HuH-7.5 (cell line): ENCODE measurements around the gene THRB.

ENCODE experiments used
- DNase-seq: peaks from one replicate; pipeline ENCODE4 v3.0.0; 2011; ENCODE audit warnings: low spot score

THRB gene

DNA sequence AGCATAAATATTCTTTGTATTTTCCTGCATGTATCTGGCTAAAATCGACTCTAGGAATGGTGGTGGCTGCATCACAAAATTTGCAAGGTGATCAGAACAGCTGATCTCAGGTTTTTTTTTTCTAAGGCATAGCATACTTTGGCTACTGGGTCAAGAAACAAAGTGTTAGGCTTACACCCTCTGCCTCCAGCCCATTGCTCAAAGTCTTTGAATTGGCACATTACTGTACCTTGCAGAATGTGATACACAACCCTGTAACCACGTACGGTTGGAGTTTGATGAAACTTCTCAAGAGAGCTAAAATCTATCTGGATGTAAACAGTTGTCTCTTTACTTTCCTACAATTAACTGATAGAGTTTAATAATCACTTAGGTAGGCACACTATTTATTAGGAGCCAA is 188.1 kb downstream of the THRB start:
- DNase-seq = no peak

DNA sequence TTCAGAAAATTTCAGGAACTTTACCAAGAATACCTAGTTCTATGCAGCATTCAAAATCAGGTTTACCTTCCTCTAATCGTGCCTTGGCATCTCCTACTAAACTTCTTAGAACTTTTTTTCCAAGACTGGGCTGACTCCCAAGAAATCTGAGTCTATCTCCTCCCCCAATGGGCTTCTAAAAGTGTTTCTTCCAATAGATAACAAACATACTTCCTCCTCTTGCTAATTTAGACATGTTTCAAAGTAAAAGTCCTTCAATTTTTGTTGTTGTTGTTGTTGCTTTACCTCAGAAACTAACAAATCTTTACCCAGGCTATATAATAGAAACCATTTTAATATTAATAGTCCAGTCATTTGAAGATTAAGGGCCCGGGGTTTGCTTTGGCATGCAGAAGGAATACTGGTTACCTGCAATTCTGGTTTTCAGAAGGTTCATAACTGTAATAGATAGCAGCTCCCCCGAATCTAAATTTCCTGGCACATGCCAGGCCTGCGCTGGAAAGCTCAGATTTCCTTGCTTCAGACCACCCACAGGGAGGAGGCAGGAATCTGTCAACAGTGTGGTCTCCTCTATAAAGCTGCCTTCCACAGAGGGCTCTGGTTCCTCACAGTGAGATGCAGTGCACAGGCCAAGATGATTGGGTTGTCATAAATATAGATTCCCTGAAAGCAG is 188.7 kb downstream of the THRB start:
- DNase-seq = no peak

DNA sequence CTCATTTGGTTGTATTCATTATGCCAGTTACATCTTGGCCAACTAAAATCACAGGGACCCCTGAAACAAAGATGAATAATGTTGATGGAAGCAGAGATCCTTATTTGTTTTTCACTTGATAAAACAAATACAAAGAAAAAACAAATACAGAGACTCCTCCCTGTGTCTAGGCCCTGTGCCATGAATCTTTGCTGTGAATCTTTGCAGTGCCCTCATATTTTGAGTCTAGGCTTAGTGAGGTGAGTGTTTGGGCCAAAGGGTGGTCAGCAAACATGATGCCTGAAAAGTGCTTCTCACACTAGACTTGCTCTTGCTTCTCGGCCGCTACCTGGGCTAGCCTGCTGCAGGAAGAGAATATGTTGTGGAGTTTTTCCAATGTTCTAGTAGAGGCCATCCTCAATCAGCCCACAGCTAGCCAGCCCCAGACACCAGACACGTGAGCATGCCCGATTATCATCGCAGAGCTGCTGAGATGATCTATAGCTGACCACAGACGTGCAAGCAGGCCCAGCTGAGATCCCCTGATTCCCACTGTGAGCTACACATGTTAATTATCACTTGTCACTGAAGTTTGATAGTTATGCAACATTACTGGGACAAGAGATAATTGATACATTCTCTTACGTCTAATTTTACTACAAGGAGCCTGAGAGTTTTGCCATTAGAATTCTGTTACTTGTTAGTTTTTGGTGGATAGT is 191.4 kb downstream of the THRB start:
- no peak for DNase-seq

DNA sequence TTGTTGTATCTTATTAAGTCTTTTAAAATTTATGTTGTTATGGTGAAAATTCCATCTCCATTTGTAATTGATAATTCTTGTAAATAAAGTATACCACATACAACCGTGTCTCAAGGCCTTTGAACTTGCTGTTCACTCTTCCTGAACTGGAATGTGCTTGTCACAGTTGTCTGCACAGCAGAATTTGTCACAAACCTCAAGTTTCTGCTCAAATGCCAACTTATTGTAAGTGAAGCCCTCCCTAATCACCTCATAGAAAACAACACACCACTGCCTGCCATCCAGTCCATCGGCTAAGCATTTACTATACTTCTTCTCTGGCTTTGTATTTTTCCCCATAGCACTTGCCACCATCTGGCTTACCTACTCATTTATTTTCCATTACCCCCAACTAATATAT is 192.3 kb downstream of the THRB start:
- DNase-seq = no peak

DNA sequence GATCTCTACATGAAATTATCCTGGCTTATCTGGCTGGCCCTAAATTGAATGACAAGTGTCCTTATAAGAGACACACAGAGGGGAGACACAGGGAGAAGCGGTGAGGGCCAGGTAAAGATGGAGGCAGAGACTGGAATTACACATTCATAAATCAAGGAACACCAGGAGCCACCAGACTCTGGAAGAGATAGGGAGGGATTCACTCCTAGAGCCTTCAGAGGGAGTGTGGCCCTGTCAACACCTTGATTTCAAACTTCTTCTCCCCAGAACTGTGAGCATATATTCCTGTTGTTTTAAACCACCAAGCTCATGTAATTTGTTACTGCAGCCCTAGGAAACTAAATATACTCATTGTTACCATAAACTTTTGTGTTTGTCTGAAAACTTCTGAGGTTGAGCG is 193.7 kb downstream of the THRB start:
- no peak for DNase-seq

DNA sequence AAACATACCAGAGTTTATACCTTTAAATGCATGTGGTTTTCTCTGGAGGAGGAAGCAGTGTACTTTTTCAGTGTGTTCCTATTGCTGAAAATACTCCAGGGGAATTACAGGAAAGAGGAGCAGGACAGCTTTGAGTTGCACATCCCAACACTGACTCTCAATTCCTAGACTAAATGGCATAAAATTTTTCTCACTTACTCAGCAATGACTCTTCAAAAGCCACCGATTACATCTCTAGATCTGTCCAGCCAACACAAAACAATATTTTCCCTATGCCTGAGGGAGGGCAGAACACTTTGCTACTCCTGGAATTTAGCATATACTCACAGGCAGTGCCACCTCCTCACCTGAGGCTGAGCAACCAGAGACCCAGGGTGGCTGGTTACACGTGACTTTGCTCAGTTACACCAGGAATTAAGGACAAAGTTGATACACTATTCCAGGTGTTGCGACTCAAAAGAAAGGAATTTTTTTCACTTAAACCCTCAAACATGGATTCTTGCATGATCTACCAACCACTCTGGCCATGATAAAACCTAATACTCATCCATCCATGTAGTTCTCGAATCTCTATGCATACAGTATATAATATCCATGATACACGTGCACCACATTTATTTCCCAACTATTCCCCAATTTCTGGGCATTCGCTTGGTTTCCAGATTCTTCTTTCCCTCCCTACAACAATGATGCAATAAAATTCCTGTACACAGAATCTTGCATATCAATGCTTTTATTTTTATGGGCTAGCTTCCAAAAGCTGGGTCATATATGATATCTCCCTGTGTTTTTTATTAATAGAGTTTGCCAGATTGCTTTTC is 194.6 kb downstream of the THRB start:
- DNase-seq = no peak

DNA sequence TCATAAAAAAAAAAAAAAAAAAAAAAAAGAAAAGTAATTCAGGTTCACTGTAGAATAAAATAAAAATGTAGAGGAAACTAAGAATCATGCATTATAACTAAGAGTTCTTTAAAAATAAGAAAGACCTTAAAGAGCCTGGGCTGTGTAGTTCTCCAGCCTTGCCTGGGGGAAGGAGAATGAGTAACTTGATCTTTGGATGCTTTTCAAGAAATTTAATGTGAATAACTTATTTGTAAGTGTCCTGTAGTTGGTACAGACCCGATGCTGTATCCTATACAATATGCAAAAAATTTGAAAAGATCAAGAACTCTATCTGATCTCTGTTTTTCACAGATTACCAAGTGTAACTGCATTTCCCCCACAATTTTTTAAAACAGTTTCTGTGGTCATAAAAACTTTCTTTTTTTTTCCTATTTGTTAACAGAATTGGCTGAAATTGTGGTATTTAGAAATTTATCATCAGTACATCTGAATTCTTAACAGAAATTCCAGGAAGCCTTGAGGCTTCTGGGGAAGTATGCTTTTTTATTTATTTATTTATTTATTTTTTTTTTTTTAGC is 195.3 kb downstream of the THRB start:
- no peak for DNase-seq

DNA sequence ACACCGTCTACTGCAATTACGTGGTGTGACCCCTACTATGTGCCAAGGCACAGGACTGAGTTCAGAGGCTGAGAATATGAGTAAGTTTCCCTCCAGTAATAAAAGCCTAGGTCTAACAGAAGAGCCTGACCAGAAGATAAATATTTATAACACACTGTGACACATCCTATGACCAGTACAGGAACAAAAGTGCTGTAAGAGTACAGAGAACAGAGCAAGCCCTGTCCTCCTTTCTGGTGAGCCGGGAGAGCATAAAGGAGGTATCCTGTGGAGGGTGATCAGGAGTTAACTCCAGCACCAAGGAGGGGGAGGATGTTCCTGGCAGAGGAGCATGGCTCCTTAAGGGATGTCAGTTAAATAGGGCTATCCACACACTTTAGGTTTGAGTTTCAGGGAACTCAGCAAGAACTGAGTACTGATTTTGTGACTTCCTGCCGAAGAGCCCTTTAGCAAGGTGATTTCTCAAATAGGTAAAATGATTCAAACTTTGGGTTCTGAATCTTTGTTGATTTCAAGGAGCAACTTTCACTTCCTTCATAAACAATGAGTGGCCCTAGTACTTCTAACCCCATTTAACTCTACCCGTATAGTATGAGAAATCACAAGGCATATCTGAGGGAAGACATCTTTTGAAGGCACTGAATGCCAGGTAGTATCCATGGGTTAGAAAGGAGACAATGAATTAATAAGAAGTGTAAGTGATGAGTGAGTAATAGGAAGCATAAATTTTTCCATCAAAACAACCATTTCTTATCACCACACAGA is 198.0 kb downstream of the THRB start:
- no peak for DNase-seq

DNA sequence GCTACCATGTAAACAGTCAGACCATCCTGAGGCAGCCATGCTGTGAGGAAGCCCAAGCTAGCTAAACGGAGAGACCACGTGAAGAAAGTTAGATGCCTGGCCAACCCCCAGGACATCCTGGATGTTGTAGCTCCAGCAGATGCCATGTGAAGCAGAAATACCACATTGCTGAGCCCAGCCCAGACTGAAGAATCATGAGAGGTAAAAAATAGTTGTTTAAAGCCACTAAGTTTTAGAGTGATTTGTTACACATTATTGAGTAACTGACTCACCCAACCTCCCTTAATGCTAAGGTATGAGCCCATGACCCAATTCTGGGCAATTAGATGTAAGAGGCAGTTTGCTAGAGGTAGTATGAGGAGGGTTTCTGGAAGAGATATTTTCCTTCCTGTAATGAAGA is 200.5 kb downstream of the THRB start:
- no peak for DNase-seq

DNA sequence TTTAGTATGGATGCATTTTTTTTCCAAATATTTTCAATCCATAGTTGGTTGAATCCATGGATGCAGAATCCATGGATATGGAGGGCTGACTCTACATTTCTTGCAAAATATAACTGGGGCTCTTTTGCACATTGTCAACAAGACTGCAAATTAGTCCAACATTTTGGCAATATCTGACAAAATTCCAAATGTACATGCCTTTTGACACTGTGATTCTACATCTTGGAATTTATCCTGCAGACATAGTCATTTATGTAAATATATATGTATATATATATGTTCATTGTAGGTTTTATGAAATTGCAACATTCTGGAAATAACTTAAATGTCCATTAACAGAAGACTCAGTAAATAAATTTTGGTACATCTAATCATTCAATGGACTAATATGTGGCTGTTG is 203.0 kb downstream of the THRB start:
- no peak for DNase-seq

DNA sequence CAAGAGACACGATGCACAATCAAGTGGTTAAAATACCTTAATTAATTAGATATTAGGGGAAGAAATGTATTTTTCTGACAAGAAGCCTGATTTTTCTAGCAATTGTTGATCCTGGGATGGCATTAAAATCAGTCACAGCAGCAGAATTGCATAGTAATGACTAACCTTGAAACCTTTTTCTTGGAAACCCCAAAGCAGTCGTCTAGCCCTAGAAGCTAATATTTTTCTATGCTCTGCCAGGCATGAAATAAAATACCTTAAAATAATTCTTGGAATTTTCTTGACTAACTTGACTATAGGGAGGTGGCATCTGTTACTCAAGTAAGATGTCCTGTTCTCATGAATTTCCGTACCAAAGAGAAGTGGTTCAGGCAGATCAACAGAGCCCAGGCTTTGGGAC is 204.1 kb downstream of the THRB start:
- no peak for DNase-seq

DNA sequence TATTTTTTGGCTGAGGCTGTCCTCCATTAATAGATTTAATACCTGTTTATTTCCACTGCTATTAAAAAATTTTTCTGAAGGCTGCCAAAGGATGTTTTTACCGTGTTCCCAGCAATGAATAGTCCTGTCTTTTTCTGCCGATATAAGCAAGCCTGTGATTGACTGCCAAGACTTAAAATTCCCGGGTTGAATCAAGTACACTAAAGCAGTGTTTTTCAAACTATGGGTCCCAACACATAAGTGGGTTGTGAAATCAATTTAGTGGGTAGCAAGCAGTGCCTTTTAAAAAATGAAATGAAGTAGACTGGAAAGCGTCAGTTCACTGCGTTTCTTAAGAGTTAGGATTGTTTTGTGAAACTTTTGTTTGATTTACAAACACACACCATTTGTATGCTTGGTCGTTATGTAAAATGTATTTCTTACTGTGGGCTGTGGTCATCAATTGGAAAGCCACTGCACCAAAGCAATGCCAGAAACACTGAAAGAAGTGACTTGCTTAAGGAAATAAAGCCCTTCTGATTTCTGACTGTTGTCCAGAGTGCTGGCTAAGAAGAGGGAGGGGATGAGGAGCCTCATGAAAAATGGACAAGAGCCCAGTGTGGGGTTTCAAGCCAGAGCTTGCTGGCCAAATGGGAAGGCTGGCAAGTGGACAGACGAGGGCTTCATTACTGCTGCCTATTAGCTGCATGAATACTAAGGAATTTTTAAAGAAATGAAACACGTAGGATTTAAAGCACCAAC is 206.0 kb downstream of the THRB start:
- DNase-seq = no peak

DNA sequence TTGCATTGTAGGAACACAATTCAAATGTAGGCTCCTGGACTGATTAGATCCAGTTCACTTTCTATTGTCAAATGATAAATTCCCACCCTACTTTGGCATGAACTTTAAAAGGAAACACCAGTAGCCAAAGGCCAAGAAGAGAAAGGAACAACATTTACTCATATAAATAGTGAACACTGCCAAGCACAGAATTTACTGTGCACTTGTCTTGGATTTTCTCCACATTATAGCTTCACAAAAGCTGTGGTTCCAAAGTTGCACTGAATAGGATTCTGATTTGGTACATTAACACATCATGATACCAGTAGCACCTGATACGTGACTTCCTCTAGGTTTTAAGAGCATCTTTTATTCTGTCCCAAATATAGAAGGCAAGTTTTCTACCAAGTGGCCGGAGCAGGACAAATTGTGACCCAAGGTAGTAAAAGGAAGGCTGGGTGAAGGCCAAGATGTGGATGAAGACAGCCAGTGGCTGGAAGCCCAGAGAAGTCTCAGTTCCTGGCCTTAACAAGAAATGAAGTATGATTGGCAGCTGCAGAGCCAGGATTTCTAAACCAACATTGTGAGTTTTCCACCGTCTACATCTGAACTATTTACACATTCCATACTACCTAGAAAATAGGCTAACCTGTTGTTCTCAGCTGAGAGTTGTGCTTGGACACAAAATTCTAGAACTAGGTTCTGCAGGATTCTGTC is 206.7 kb downstream of the THRB start:
- no peak for DNase-seq

DNA sequence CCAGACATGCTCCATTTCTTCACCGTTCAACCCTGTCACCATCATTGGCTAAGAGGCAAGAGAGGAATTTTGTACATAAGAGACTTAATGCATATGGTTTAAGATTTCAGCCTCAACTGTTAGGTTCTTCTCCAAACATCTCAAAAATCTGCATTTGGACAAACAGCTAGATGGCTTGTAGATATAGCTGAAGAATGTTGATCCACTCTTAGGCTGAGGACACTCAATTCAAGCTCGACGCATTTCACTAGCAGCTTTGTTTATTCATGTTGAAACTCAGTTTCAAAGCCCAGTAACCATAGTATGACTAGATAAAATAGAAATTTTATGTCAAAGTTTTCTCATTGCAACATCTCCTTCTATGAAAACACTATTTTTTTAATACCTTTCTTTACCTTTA is 208.2 kb downstream of the THRB start:
- DNase-seq = no peak

DNA sequence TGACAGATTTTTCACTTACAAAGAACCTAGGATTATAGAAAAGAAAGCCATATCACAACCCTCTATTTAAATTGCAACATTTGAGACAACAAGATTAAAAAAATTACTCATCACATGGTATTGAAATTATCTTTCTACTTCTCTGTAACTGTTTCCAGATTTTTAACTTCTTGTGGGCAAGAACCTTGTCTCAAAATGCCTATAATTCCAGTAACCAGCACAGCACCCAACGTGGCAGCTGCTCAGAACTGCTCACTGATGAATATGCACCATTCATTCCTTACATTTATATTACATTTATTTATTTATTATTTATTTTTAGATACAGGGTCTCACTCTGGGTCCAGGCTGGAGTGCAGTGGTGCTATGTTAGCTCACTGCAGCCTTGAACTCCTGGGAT is 216.1 kb downstream of the THRB start:
- no peak for DNase-seq

DNA sequence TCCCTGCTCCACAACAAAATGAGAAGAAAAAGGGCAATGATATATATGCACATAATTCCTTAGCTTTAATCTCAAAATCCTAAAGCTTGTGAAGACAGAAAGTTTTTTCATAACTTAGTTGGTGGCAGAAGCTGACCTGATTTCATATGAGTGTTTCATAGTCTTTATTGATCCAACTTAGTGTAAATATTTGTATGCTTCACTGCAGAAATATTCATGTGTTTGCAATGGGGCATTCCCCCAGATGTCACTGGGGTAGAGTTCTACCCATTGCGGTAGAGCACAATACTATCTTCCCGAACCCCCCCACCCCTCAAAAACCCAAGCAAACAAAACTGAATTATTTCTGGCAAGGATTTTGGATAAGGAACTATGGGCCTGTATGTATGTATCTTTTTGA is 221.2 kb downstream of the THRB start:
- peak; percentile 45 for DNase-seq

DNA sequence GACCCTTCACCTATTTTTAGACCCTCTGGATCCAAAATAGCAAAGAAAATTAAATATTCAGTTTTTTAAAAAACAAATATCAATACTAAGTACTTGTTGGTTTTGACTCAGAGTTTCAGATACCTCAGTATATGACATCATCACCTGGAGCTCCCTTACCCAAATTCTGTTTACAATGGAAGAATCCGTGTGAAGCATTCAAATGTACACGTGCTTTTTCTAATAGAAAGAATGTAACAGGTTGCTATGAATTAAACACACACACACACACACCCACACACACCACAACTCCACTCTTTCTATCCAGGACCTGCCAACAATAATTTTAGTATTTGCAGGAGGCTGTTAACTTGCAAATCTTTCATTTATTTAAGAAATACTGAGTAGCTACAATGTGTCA is 221.8 kb downstream of the THRB start:
- peak; percentile 49 for DNase-seq

DNA sequence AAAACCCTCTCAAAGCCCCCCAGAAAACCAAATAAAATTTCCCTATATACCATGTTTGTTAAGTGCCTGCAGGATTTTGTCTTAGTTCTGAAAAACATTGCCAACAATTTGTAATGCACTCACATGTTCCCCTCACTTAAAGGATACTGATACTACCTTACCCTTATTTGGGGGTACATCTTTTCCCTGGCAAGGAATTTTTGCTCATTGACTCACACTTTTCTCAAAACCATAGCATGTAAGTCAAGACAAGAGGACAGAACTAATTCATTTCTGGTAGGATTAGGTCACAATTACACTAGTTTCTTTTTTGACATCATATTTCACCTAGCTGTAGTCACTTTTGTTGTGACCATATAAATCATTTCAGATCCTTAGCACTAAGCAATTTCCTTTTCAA is 222.2 kb downstream of the THRB start:
- no peak for DNase-seq

DNA sequence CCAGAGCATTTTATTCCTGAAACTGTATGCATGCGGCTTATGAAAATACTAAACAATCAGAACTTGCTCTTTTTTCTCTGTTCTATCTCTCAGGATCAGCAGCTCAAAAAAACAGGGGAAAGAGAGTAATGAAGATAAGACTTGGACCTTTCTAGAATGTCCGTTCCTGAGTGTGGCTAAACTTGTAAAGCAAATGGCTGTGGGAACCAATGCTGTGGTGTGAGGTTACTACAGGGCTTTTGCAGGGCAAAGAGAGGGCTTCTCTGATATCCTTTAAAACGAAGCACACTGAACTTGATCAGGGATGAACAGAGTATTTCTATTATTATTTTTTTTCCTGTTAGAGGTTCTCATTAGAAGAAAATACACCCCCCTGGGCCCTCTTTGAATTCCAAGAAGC is 223.4 kb downstream of the THRB start:
- DNase-seq = no peak

DNA sequence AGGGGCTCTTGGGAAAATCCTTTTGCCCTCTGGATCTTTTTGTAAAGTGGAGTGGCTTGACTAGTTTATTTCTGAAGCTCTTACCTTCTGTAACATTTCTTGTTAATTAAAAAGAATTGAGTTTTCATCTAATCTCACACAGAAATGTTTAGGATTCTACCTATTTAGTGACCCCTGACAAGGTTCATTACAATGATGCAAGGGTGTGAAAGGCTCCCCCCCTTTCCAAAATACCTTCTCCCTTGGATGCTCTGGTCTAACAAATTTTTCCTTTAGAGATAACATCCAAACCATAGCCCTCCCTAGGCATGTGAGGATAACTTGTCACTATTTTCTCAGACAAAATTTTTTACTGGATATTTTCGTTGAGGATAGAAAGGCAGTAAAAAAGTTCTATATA is 223.9 kb downstream of the THRB start:
- DNase-seq = no peak

DNA sequence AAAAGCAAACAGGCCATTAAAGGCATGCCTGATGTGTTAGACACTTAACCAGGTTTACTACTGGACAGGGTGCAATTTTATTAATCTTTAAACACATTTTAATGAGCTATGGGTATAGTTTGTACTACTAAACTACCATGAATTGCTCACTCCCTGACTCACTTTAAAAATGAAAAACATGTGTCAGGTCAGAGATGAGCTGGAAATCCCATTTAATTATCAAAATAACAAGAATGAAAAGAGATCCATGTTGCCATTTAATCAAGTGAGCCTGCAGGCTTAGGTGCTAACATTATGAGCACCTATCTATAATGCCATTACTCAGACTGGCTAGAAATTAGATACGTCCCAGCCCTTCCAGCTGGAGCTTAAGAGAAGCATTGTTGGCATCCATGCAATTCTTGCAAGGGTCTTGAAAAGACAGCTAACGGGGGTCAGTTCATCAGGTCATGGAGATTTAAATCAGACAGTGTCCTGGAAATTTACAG is 224.4 kb downstream of the THRB start:
- DNase-seq = no peak
